HEK293T (cell line): Measurements from ENCODE around the gene PDE4DIP.
"Not testable (repeated sequence)": the region's sequence is repeated elsewhere in the genome, so short reads cannot be mapped to it uniquely, and the experiment has no call there.

Experiments
- CTCF ChIA-PET: fragments of 350-600 bp; formaldehyde crosslinking; extraction: SDS; loops from one replicate; lab custom pipeline; 2021; ENCODE audit warnings: antibody characterized with exemption, inconsistent platforms; lab: Yijun Ruan, JAX
- POLR2A ChIA-PET: fragments of 350-600 bp; formaldehyde crosslinking; extraction: SDS; loops from one replicate; lab custom pipeline; 2020; ENCODE audit warnings: antibody characterized with exemption, inconsistent platforms; lab: Yijun Ruan, JAX
- DNase-seq: peaks from one replicate; pipeline ENCODE4 v3.0.0; 2012; ENCODE audit warnings: mixed read lengths; ENCODE audit errors: extremely low spot score

PDE4DIP gene

GRCh38 chr1:148860579-148861259 lies 16.5 kb downstream of the PDE4DIP start:
- CTCF ChIA-PET, DNase-seq, POLR2A ChIA-PET: not testable (repeated sequence)

GRCh38 chr1:148862590-148862989 lies 18.4 kb downstream of the PDE4DIP start:
- CTCF ChIA-PET, POLR2A ChIA-PET, DNase-seq: not testable (repeated sequence)

- POLR2A ChIA-PET, DNase-seq, CTCF ChIA-PET: not testable (repeated sequence)
Observed at GRCh38 chr1:148868924-148869633, 24.9 kb downstream of the PDE4DIP start.

- DNase-seq, POLR2A ChIA-PET, CTCF ChIA-PET: not testable (repeated sequence)
Observed at GRCh38 chr1:148869634-148869961, 25.4 kb downstream of the PDE4DIP start.

- POLR2A ChIA-PET, DNase-seq, CTCF ChIA-PET: not testable (repeated sequence)
Observed at GRCh38 chr1:148874408-148875388, 30.5 kb downstream of the PDE4DIP start.

- DNase-seq, CTCF ChIA-PET, POLR2A ChIA-PET: not testable (repeated sequence)
Observed at GRCh38 chr1:148879812-148880416, 35.7 kb downstream of the PDE4DIP start.

- CTCF ChIA-PET, POLR2A ChIA-PET: not testable (repeated sequence)
Observed at GRCh38 chr1:148881261-148881660, 37.0 kb downstream of the PDE4DIP start.

GRCh38 chr1:148885219-148885618 lies 41.0 kb downstream of the PDE4DIP start:
- POLR2A ChIA-PET, result not testable (repeated sequence)

More at GRCh38 chr1:148881261-148881660, 37.0 kb downstream of the PDE4DIP start:
- DNase-seq, result not testable (repeated sequence)

GRCh38 chr1:148886293-148886692 lies 42.1 kb downstream of the PDE4DIP start:
- CTCF ChIA-PET, DNase-seq, POLR2A ChIA-PET: not testable (repeated sequence)

More at GRCh38 chr1:148885219-148885618, 41.0 kb downstream of the PDE4DIP start:
- CTCF ChIA-PET, DNase-seq: not testable (repeated sequence)

GRCh38 chr1:148888597-148888996 lies 44.4 kb downstream of the PDE4DIP start:
- POLR2A ChIA-PET, DNase-seq, CTCF ChIA-PET: not testable (repeated sequence)

- CTCF ChIA-PET, POLR2A ChIA-PET, DNase-seq: not testable (repeated sequence)
Observed at GRCh38 chr1:148889267-148890074, 45.2 kb downstream of the PDE4DIP start.

GRCh38 chr1:148890075-148890568 lies 45.9 kb downstream of the PDE4DIP start:
- POLR2A ChIA-PET, CTCF ChIA-PET, DNase-seq: not testable (repeated sequence)

GRCh38 chr1:148894360-148895352 lies 50.4 kb downstream of the PDE4DIP start:
- DNase-seq, POLR2A ChIA-PET, CTCF ChIA-PET: not testable (repeated sequence)

GRCh38 chr1:148900026-148900425 lies 55.8 kb downstream of the PDE4DIP start:
- DNase-seq, CTCF ChIA-PET, POLR2A ChIA-PET: not testable (repeated sequence)

- DNase-seq, POLR2A ChIA-PET, CTCF ChIA-PET: not testable (repeated sequence)
Observed at GRCh38 chr1:148900691-148901090, 56.5 kb downstream of the PDE4DIP start.
